Right forelimb (tissue), 1 donor: ENCODE results near the gene MAST4.

Experiments
- DNase-seq: peaks from one replicate; pipeline ENCODE4 v3.0.0-alpha.2; 2018

The MAST4 gene

DNA sequence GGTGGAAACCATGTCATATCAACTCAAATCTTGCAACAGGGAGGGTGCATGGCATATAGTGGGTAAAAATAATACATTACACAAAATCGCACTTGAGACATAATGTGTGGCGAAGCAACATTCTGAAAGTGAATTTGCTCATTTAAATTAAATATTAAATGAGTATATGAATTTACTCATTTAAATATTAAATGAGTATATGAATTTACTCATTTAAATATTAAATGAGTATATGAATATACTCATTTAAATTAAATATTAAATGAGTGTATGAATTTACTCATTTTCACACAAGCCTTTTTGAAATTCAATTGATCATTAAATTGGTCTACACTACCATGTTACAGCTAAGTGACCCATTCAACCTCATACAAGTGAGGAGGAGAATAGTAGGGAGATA, 10.5 kb downstream of the MAST4 start:
- DNase-seq: no peak

- DNase-seq: no peak
Observed at GRCh38 chr5:66608501-66608900, 12.3 kb downstream of the MAST4 start.

- DNase-seq: no peak
Observed at GRCh38 chr5:66609615-66610014, 13.4 kb downstream of the MAST4 start.

DNA sequence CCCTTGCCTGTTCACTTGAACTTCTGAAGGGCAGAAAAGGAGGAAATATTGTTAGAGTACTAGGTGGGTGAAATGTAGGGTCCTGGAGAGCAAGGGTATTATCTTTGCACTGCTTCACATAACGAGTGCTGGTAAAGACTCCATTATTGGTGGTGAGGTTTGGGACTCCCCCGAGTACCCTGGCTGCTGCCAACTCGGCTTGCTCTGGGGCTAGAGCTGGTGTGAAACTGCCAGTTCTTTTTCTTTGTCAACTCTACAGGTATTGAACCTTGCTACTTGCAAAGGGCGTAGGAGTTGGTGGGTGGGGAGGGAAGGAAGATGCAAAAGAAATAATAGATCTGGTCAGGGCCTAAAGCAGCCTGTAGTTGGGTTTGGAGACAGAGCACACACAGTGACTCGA, 16.0 kb downstream of the MAST4 start:
- DNase-seq: no peak

DNA sequence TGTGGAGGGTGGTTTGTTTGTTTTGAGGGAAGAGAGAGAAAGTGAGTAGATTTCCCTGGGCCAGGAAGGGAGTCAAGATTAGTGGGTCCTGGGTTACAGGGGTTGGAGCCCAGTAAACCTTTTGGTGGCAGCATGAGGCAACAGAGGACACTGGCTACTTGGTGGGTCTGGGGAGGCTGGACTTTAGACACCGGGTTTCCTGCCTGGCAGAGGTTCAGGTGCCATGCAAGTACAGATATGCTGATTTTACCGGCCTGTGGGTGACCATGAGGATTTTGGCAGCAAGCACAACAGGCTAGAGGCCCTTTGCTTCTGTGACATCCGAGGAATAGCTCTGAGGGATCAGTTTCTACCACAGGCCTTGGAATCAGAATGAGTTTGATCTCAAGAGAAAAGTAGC, 18.9 kb downstream of the MAST4 start:
- no peak for DNase-seq

DNA sequence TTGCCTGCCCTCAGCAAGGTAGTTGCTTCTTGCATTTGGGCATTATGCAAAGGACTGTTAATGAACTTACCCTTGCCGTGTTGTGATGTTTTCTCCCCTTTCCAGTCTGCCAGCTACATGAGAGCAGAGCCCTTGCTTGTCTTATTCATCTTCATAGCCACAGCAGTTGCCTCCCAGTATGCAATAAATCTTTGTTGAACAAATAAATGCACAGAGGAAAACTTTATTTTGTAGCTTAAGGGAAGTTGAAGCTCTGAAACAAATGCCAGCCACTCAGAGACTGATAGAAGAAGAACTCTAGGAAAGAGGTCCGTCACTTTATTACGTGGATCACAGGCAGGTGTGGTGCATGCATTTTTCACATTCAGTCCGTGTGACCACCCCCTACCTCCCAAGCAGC, 19.7 kb downstream of the MAST4 start:
- DNase-seq: no peak

- no peak for DNase-seq
Observed at GRCh38 chr5:66616520-66617225, 20.5 kb downstream of the MAST4 start.

DNA sequence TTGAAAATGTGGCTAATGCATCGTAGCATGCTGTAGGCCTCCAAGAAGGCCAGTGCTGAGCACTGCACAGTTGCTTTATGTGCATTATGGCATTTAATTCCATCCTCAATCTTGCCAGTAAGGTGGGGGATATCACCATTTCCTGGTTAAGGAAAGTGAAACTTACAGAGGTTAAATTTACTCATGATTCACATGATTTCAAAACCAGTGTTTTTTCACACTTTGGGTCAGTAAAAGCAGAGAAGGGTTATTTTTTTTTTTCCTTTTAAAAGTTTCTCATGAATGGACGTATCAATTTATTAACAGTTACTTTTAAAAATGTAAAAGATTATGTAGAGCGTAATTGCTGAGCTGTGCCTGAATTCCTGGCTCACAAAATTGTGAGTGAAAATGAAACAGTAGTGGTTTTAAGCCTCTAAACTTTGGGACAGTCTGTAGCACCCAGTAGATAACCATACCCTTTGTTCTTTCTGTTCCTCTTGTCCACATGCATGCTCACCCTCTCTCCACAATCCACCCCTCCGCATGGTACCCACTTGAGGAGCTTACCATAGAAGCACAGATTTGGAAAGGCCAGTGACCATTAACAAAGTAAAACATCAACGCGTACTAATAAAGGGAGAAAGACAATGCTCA, 21.2 kb downstream of the MAST4 start:
- DNase-seq: no peak

- no peak for DNase-seq
Observed at GRCh38 chr5:66617991-66618768, 22.0 kb downstream of the MAST4 start.

DNA sequence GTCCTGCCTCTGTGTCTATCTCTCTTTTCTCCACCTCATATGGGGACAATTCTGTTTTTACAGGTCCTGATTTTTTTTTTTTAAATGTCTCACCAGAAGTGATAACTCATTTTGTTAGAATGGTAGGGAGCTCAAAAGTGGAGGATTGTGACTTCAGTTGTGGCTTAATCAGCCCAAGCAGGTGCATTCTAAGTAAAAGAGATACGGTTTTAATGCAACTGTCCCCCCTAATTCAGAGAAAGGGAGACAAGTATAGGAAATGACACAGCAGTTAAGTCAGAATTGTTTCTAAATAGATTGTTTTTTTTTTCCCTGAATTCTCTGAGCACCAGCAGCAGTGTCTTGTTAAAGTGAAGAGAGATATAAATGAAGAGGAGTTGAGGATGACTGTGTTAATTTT, 24.5 kb downstream of the MAST4 start:
- no peak for DNase-seq

- DNase-seq: no peak
Observed at GRCh38 chr5:66621146-66621545, 25.0 kb downstream of the MAST4 start.

DNA sequence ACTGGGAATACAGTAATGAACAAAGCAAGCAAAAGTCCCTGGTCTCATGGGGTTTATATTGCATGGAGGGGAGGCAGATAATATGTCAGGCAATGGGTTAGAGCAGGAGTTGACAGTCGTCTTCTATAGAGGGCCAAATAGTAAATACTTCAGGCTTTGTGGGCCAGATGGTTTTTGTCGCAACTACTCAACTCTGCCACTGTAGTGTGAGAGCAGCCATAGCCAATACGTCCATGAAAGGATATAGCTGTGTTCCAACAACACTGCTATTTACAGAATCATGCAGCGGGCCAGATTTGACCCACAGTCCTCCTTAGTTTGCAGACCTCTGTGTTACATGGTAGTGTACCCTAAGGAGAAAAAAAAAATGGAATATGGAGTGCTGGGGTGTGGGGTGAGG, 25.5 kb downstream of the MAST4 start:
- DNase-seq: no peak

DNA sequence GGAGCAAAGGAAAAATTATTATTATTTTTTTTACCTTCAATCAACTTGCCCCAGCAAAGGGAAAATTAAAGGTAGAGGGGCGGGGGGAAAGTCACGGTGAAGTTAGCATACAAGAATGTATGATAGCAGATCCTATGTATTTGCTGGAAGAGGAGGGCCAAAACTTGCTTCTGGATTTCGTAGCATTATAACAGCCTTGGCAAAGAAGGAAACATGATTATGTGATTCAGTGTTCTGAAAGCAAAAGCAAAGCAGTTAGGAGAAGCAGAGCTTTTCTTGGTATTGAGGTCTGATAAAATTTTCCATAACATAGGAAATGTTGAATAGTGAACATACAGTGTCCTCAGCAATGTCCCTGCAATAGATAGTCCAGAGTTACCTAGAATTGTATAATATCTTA, 32.4 kb downstream of the MAST4 start:
- DNase-seq: no peak

DNA sequence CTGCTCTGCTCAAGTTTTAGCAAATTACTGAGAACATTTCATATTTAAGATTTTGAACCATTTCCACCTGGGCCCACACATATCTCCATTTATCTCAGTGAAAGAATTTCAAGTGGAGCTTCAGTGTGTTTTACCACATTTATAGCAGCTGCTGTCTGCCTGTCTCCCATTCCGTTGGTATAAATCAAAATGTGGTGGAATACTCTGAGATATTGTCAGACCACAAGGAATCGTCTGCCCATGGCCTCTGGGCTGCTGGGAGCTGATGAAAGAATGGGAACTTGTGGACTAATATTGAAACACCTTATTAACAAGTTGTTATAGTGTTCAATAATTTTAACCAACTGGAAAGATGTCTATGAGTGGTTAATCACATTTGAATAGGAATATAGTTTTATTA, 33.3 kb downstream of the MAST4 start:
- no peak for DNase-seq

GRCh38 chr5:66633754-66634153, 37.6 kb downstream of the MAST4 start:
- no peak for DNase-seq

- no peak for DNase-seq
Observed at GRCh38 chr5:66634601-66635000, 38.4 kb downstream of the MAST4 start.

GRCh38 chr5:66637994-66638393, 41.8 kb downstream of the MAST4 start:
- DNase-seq: no peak

DNA sequence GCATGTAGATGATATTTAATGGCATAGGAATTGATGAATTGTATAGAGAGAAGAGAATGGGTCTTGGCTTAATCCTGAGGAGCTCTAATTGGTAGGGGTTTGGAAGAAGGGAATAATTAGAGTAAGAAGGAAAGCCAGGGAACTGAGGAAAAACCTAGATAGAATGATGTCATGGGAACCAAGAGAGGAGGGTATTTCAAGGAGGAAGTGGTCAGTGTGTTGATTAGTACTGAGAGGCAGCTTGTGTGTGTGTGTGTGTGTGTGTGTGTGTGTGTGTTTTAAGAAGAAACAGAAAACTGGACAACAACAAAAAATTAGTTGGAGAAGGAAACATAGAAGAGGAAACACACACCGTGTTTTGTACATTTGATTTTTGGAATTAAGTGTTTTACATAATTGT, 42.8 kb downstream of the MAST4 start:
- DNase-seq: no peak

- DNase-seq: no peak
Observed at GRCh38 chr5:66642538-66642937, 46.3 kb downstream of the MAST4 start.

DNA sequence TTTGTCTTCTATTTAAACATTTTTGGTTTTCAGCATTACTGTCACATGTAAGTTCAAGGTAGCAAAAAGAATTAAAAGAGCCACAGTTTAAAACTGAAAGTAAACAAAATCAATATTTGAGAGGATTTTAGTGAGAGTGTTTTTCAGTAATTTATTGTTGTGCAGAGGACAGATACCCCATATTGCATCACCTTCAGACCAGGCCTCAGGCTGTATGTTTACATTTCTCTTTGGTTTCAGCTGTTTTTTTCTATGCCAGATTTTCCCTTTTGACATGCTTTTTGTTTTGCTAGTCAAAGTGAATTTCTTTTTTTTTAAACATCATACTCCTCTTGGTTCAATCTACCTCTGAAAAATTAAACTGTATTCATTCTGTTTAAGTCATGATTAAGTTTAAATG, 47.2 kb downstream of the MAST4 start:
- no peak for DNase-seq

DNA sequence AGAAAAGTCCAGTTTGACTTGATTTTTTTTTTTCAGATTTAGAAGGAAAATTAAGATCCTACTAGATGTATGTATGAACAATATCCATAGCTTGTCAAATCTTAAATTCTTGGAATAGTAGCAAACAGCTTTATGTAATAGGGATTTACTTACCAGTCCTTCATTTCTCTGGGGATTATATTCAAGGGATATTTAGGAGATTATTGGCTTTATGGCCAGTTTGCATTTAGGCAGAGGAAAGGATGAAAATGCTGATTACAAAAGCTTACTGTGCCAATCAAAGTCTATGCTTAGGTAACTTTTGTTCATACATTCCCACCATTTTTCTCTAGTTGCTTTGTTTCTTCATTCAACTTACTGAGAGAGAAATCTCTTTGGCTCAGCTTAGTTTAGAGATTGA, 47.9 kb downstream of the MAST4 start:
- DNase-seq: no peak

DNA sequence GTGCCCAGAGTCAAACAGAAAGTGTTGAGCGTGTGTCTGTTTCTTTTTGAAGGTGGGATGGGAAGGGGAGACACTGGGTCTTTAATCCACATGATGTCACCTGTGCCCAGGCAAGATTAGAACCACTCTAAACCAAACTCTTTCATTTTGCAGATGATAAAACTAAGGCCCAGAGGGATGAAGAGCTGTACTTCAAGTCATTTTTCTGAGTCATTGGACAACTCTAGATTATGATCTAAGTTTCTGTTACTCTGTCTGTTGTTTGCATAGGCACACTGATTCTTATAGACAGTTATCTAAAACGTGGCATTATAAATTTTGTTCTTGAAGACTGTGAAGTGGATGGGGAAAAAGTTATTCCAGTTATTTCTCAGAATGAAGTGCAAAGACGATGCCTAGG, 48.8 kb downstream of the MAST4 start:
- DNase-seq: no peak

DNA sequence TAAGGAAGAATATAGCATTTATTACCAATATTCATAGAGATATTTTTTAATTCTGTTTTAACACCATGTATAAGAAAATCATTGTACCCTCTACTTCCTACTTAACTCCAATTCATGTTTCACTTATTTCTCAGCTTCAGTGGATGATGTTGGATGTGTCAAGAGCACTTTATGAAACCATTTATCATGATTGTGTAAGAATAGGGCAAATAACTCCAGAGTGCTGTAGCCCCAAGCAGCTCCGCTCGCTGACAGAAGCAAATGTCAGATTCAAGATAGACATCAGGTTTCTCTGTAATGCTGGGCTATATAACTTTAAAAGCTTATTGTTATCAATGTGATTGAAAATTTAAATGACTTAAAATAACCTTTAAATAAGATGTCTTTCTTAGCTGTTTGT, 50.4 kb downstream of the MAST4 start:
- no peak for DNase-seq

GRCh38 chr5:66647146-66647856, 51.1 kb downstream of the MAST4 start:
- DNase-seq: no peak
